HG03432 (cell line): ENCODE measurements around the gene ADCY5.

Experiments used
- ATAC-seq: cut with Tn5 transposase; IDR thresholded peaks from one replicate; pipeline ENCODE4 v1.9.1; 2021; ENCODE audit warnings: mild to moderate bottlenecking, moderate library complexity; ENCODE audit not compliant: unreplicated experiment

Gene ADCY5

DNA sequence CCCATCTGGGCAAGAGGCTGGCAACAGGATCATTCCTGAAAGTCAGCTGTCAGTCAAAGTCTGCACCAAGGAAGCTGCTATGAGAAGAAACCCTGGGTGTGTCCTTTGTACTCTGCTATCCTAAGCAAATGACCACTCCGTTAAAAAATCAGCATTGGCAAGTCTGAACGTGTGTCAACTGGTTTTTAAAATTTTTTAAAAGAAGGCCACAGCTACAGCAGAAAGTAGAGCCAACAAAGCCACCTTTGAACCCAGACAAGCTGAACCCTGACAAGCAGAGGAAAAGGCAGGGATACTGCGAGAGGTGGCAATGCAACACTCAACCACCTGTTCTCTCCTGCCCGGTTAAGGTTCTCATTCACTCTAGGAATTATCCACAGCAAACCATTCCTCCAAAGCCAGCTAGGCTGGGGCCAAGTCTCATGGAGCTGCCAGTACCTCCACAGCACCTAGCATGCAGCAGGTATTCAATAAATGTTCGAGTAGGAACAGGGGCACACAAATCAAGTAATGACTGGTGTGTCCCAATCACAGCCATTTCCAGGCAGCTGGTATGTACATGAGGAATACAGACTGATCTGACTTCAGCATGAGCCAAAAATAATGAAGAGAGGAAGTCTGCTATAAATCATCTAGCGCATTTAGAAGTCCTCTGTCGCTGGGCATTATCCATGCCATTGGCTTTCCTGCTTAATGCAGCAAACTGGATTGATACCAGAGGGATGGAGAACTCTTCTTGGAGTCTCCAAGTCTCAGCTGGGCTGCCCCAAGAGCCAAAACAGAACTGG, 76.0 kb downstream of the ADCY5 start:
- no peak for ATAC-seq

DNA sequence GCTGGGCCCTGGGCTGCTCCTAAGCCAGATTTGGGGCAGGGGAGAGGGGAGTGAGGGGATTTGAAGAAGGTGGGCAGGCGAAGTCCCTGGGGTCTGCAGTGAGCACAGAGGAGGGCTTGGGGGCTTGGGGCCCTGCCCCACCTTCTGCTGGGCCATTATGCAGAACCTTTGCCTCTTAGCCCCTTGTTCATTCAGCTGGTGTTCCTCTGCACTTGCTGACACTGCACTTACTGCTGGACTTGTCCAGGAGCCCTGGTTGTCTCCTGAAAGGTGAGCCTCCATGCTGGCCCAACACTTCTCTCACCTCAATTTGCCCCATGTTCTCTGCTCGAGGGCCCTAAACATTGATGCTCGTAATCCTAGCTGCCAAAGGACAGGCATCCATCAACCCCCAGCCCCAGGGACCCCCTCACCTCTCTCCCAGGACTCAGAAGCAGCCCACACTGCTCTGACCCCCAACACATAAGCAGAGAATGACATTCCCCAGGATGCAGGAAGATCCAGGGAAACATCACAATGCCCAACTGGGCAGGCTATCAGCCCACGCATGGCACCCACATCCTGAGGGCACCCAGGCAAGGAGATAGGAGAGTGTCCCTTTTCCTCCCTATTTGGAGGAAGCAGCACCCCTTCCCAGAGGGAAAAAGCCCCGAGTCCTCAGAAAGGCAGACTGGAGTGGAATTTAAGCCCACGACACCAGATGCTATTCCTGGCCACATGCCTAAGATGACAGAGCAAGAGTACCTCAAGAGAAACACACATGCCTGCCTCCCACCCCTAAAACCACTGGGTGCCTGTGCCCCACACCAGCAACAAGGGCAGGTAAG, 76.8 kb downstream of the ADCY5 start:
- ATAC-seq: no peak

DNA sequence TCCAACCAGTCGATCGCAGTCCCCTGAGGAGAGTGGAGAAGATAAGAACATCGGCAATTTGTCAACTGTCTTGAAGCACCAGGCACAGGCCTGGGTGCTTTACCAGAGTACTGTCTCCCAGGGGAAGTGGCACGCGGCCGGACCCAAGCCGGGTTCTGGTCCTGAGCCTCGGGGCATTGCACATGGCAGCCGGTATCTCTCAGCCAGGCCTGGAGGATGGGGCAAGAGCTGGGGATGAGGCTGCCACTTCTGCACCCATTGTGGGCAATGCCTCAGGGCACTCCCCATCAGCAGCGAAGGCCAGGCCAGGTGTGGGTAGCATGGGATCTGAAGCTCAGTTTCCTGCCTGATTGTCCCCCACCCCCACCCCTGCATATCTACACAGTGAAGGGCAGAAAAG, 77.5 kb downstream of the ADCY5 start:
- no peak for ATAC-seq

DNA sequence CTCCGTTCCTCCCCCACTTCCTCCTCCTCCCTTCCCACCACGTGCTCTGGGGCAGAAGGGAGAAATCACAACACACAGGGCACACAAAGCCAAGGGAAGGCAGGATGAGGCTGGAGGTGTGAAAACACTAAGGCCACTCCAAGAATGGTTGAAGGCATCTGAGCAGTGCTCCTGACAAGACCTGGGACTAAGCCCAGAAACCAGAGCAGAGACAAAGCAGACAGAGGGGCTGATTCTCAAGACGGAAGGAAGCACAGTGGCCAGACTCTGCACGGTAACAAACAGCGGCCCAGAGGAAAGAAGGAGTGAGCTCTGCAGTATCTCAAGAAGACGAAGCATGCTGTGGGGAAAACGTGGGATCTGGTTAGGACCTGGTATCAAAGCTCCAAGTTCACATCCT, 78.1 kb downstream of the ADCY5 start:
- no peak for ATAC-seq

DNA sequence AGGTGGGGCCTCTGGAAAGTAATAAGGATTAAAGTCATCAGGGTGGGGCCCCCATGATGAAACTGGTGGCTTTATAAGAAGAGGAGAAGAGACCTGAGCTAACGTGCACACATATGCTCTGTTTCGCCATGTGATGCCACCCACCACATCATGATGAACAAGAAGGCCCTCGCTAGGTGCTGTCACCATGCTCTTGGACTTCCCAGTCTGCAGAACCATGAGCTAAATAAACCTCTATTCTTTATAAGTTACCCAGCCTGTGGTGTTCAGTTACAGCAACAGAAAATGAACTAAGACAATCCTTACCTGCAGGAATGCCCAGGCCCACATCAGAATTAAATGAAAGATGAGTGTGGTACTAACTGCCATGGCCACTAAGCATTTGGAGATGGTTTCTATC, 79.8 kb downstream of the ADCY5 start:
- ATAC-seq: no peak

GRCh38 chr3:123367467-123368154, 81.3 kb downstream of the ADCY5 start:
- ATAC-seq: no peak

- no peak for ATAC-seq
Measured at GRCh38 chr3:123365450-123366143, 83.3 kb downstream of the ADCY5 start.

DNA sequence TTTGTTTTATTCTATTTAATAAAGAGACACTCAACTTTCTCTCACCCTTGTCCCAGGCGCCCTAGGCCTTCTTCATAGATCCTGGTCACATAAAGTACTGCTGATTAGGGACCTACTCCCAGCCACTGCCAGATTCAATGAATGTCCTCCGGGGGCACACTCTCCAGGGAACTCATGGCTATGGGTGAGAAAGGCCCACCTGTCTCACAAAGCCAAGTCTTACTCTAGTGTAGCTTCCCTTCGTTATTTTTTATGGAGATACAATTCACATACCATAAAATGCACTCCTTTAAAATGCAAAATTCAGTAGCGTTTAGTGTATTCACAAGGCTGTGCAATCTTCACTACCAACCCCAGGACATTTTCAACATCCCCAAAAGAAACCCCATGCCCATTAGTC, 87.8 kb downstream of the ADCY5 start:
- no peak for ATAC-seq

- no peak for ATAC-seq
Measured at GRCh38 chr3:123357275-123357674, 91.6 kb downstream of the ADCY5 start.

GRCh38 chr3:123353850-123354233, 95.0 kb downstream of the ADCY5 start:
- no peak for ATAC-seq

GRCh38 chr3:123353227-123353849, 95.6 kb downstream of the ADCY5 start:
- no peak for ATAC-seq

DNA sequence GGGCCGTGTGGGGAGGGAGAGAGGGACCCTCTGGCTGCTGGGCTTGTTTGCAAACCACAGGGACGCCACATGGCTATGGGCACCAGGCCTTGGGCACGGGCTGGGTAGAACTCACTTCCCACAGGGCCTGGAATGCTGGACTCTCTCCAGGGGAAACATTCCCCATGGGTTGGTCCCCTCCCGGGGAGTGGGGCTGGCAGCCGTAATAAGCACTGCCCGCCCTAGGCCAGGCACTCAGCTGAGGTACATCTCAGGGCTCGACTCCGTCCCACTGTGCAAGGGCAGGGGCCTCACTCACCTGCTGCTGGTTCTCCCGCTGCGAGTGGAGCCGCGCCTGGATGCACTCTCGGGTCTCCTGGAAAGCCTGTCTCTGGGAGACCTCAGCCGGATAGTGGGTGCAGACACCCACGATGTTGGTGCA, 96.7 kb downstream of the ADCY5 start:
- no peak for ATAC-seq

GRCh38 chr3:123351501-123351900, 97.4 kb downstream of the ADCY5 start:
- no peak for ATAC-seq

DNA sequence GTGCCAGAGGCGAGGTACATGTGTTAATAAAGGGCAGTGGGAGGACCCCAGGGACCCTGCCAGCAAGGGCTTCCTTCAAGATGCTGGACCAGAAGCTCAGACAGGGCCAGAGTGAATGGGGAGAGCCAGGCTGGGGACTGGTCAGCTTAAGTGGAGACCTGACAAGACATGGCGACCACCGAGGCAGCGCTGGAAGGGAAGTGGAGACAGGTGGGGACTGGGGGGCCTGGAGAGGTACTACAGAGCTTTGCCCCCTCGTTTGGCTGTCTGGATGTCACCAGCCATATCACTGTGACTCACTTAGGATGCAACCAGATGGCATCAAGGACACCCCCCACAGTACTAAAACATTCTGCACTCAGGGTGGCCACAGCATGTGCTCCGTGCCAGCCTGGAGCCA, 97.9 kb downstream of the ADCY5 start:
- no peak for ATAC-seq

- no peak for ATAC-seq
Measured at GRCh38 chr3:123349566-123350435, 99.1 kb downstream of the ADCY5 start.

- no peak for ATAC-seq
Measured at GRCh38 chr3:123349201-123349535, 99.7 kb downstream of the ADCY5 start.

DNA sequence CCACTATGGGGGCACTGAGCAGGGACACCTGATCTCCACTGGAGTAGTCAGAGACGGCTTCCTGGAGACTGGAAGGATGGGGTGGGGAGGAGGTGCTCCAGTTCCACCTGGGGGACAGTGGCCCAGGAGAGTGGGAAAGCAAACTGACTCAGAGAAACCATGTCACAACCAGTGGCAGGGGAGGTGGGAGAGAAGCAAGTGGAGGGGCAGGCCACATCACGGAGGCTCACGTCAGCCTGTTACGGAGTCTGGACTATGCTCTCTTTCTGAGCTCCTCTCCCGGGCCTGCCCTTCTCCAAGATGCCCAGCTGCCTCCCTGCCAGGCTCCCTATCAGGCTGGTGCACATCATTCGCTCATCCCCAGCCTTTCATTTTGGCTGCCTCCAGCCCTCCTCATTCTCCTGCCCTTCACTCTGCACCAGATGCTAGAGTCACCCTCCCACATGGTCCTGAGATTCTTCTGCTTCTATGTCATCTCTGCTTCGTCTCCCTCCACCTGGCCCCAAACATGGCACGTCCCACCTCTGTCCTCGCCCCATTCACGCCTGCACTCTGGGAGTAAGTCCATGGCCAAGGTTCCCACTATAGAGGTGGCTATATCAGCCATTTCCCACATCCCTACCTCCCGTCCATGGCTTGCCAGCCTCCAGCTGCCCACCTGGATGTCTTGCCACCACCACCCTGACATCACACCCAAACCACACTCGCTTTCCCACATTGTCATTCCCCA, 100.3 kb downstream of the ADCY5 start:
- no peak for ATAC-seq

- no peak for ATAC-seq
Measured at GRCh38 chr3:123347691-123348264, 101.1 kb downstream of the ADCY5 start.

- ATAC-seq: no peak
Measured at GRCh38 chr3:123347205-123347604, 101.7 kb downstream of the ADCY5 start.
